Astrocyte (in vitro differentiated cells and primary cell): ENCODE measurements around the gene ANKRD62. TPM values are rescaled to one million over a fixed set of nuclear protein-coding genes. Genes with fewer than 3 reads are reported as not detected.
"Not testable (repeated sequence)": the region's sequence is repeated elsewhere in the genome, so short reads cannot be mapped to it uniquely, and the experiment has no call there.

Experiments used
- DNase-seq: peaks from one replicate; pipeline ENCODE4 v3.0.0-alpha.2; 2010; ENCODE audit warnings: low read depth
- FAIRE-seq: peaks from 2 replicates; lab custom pipeline; 2011; peaks lifted over from hg19 to GRCh38; lab: Jason Lieb, UNC
- H2AFZ ChIP-seq: 2 replicates; pipeline ENCODE4 v1.6.0; 2012; ENCODE audit warnings: low read depth, low read length, inconsistent platforms
- H3K27ac ChIP-seq: 2 replicates; pipeline ENCODE4 v1.5.1; 2011; ENCODE audit warnings: low read depth, low read length, inconsistent platforms
- H3K27me3 ChIP-seq: 2 replicates; pipeline ENCODE4 v1.6.0; 2011; ENCODE audit warnings: low read length, inconsistent platforms; ENCODE audit not compliant: insufficient read depth
- H3K36me3 ChIP-seq: 2 replicates; pipeline ENCODE4 v1.5.1; 2011; ENCODE audit warnings: low read length, inconsistent platforms; ENCODE audit not compliant: insufficient read depth
- H3K4me1 ChIP-seq: 2 replicates; pipeline ENCODE4 v1.5.1; 2011; ENCODE audit warnings: low read length, inconsistent platforms; ENCODE audit not compliant: insufficient read depth
- H3K4me2 ChIP-seq: 2 replicates; pipeline ENCODE4 v1.6.0; 2012; ENCODE audit warnings: low read length, inconsistent platforms
- H3K4me3 ChIP-seq: 2 replicates; pipeline ENCODE4 v1.5.1; 2011; ENCODE audit warnings: low read depth, mild to moderate bottlenecking, low read length, inconsistent platforms; ENCODE audit not compliant: insufficient read depth
- H3K79me2 ChIP-seq: 2 replicates; pipeline ENCODE4 v1.6.0; 2012; ENCODE audit warnings: mild to moderate bottlenecking, low read length, inconsistent platforms; ENCODE audit not compliant: insufficient read depth
- H3K9ac ChIP-seq: 2 replicates; pipeline ENCODE4 v1.6.0; 2012; ENCODE audit warnings: mild to moderate bottlenecking, low read length, inconsistent platforms
- H3K9me3 ChIP-seq: 2 replicates; pipeline ENCODE4 v1.5.1; 2012; ENCODE audit warnings: low read depth, mild to moderate bottlenecking, low read length, inconsistent platforms; ENCODE audit not compliant: insufficient read depth
- H4K20me1 ChIP-seq: 2 replicates; pipeline ENCODE4 v1.6.0; 2012; ENCODE audit warnings: low read length, inconsistent platforms; ENCODE audit not compliant: insufficient read depth
- H3K27ac Mint-ChIP-seq: one replicate; pipeline ENCODE4 v1.8.0; 2021; ENCODE audit warnings: mild to moderate bottlenecking, mixed read lengths; ENCODE audit not compliant: unreplicated experiment
- H3K27me3 Mint-ChIP-seq: one replicate; pipeline ENCODE4 v1.8.0; 2021; ENCODE audit warnings: low read depth, mixed read lengths; ENCODE audit not compliant: unreplicated experiment
- H3K36me3 Mint-ChIP-seq: one replicate; pipeline ENCODE4 v1.8.0; 2021; ENCODE audit warnings: low read depth, mixed read lengths; ENCODE audit not compliant: unreplicated experiment
- H3K4me1 Mint-ChIP-seq: one replicate; pipeline ENCODE4 v1.8.0; 2021; ENCODE audit warnings: low read depth, mixed read lengths; ENCODE audit not compliant: unreplicated experiment
- H3K4me3 Mint-ChIP-seq: one replicate; pipeline ENCODE4 v1.8.0; 2021; ENCODE audit warnings: mild to moderate bottlenecking, moderate library complexity, mixed read lengths; ENCODE audit not compliant: unreplicated experiment
- H3K9me3 Mint-ChIP-seq: one replicate; pipeline ENCODE4 v1.8.0; 2021; ENCODE audit warnings: mild to moderate bottlenecking, mixed read lengths; ENCODE audit not compliant: unreplicated experiment
- EZH2 ChIP-seq: IDR thresholded peaks from 2 replicates; pipeline ENCODE4 v1.6.1; 2012; ENCODE audit warnings: mild to moderate bottlenecking, low read length, inconsistent platforms; ENCODE audit not compliant: insufficient read depth
- total RNA-seq: library from RNA; stranded (reverse); gene quantifications from 2 replicates; pipeline ENCODE4 v1.2.1, GENCODE V29; 2021
- TF ChIP-seq, protein P1 (sequence below): IDR thresholded peaks from 2 replicates; pipeline ENCODE4 v1.5.1; 2011; ENCODE audit warnings: low read depth, mild to moderate bottlenecking, inconsistent platforms, low read length, moderate library complexity; ENCODE audit not compliant: insufficient read depth

The ANKRD62 gene
- total RNA-seq, 1 donor from 2014 or later: not detected

DNA sequence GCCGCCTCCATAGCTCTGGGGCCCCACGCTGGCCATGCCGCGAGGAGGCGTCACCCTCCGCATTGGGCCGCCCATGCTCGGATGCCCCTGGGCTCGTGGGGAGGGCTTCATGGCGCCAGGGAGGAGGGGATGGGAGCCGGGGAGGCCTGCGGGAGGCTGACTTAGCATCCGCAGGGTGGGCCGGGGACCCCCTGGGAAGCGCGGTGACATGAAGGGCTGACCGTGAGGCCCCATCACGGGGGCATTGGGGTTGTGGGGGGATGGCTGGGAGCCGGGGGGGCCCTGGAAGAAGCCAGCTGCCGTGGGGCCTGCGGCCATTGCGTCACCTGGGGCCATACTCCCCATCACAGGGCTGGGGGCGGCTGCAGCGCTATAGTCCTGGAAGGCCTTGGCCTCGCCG, 26.0 kb upstream of the ANKRD62 start:
- Mint-ChIP-seq H3K27ac (no peak overlapping the region), H3K4me3 (no peak overlapping the region), H3K4me1 (peaks cover 4% of the 10 kb centered on the region), H3K27me3 (peaks cover 10% of the 10 kb centered on the region), H3K36me3 (peaks cover 3% of the 10 kb centered on the region), H3K9me3 (no peaks in the 10 kb centered on the region)
- Histone ChIP-seq H4K20me1 (no peaks in the 10 kb centered on the region), H3K36me3 (no peaks in the 10 kb centered on the region), H3K9me3 (no peaks in the 10 kb centered on the region), H3K4me1 (no peaks in the 10 kb centered on the region), H3K79me2 (no peaks in the 10 kb centered on the region), H3K27ac (no peak overlapping the region), H3K4me3 (no peak overlapping the region), H3K9ac (no peak overlapping the region), H3K27me3 (no peaks in the 10 kb centered on the region), H2AFZ (no peak overlapping the region), H3K4me2 (no peak overlapping the region)
- TF ChIP-seq, protein P1, sequence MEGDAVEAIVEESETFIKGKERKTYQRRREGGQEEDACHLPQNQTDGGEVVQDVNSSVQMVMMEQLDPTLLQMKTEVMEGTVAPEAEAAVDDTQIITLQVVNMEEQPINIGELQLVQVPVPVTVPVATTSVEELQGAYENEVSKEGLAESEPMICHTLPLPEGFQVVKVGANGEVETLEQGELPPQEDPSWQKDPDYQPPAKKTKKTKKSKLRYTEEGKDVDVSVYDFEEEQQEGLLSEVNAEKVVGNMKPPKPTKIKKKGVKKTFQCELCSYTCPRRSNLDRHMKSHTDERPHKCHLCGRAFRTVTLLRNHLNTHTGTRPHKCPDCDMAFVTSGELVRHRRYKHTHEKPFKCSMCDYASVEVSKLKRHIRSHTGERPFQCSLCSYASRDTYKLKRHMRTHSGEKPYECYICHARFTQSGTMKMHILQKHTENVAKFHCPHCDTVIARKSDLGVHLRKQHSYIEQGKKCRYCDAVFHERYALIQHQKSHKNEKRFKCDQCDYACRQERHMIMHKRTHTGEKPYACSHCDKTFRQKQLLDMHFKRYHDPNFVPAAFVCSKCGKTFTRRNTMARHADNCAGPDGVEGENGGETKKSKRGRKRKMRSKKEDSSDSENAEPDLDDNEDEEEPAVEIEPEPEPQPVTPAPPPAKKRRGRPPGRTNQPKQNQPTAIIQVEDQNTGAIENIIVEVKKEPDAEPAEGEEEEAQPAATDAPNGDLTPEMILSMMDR: no peak
- DNase-seq: no peak
- FAIRE-seq: no peak

DNA sequence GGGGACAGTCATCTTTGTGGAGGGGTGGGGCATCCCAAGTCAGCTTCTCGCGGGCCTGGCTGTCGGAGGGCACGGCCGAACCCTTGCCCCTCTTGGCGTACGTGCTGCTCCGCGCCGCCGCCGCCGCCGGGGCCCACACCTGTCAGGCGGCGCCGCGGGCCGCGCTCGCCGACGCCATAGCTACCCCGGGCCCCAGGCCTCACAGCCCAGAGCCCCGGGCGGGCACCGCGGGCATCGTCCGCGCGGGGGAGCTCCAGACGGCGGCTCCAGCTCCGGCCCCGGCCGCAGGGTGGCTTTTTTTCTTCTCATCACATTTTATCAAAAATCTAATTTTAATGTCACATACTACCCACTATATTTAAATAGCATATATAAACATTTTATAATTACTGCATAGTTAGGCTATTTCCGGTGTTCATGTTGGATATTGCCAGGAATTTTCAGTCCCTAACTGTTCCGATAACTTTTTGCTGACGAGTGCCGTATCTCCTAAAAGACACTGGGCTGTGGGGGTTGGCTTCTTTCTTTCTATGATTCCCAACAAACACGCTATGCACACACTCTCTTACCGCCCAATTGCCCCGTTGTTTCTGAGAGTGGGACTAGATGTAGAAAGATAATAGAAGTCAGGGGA, 25.2 kb upstream of the ANKRD62 start:
- DNase-seq, H3K9me3 Mint-ChIP-seq, H3K4me1 ChIP-seq, H3K4me3 ChIP-seq, H3K4me3 Mint-ChIP-seq, H3K27me3 Mint-ChIP-seq, H3K27ac Mint-ChIP-seq, H3K4me2 ChIP-seq, H3K36me3 Mint-ChIP-seq, FAIRE-seq, H3K27me3 ChIP-seq, H3K27ac ChIP-seq, H3K9me3 ChIP-seq, H4K20me1 ChIP-seq, H3K9ac ChIP-seq, H3K36me3 ChIP-seq, H3K79me2 ChIP-seq, H2AFZ ChIP-seq, H3K4me1 Mint-ChIP-seq: not testable (repeated sequence)

DNA sequence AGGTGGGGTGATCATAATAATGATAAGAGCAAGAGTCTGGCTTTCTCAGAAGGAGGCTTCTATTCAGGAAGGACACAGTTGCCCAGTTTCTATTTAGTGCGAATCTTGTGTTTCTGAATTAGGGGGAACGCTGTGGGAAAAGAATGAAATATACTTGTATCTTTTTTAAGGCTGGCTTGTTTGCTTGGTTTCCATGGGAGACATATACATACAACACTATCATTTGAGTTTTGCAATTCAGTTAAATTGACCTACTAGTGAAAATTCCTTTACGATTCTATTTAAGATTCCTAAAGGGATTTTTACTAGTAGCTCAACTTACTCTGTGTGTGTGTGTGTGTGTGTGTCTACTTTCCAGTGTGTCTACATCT, 24.7 kb upstream of the ANKRD62 start:
- Histone ChIP-seq H3K9ac (no peak overlapping the region), H2AFZ (no peak overlapping the region), H4K20me1 (no peaks in the 10 kb centered on the region), H3K36me3 (no peaks in the 10 kb centered on the region), H3K9me3 (no peaks in the 10 kb centered on the region), H3K4me3 (no peak overlapping the region), H3K27ac (no peak overlapping the region), H3K4me1 (no peaks in the 10 kb centered on the region), H3K4me2 (no peak overlapping the region), H3K79me2 (no peaks in the 10 kb centered on the region), H3K27me3 (no peaks in the 10 kb centered on the region)
- Mint-ChIP-seq H3K4me3 (no peak overlapping the region), H3K36me3 (peaks cover 3% of the 10 kb centered on the region), H3K9me3 (no peaks in the 10 kb centered on the region), H3K27ac (no peak overlapping the region), H3K4me1 (peaks cover 4% of the 10 kb centered on the region), H3K27me3 (peaks cover 10% of the 10 kb centered on the region)
- TF ChIP-seq, protein P1: no peak
- no peak for TF ChIP-seq EZH2
- DNase-seq (no peak), FAIRE-seq (no peak)

DNA sequence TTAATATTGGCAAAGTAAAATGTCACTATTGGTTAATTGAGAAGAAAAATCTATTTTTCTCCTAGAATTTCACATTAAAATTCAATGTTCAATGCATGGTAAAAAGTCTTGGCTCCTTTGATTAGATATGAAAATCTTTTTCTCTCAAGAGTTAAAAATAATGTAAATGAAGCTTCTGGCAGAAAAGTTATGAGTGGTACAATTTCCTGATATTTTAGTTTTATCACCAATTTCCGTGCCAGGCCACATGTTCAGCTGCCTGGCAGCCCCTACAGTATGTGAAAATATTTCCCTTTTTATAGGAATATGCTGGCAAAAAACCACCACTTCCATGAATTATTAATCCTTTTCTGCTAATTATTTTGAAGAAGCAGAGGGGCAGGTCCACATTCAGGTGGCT, 22.6 kb upstream of the ANKRD62 start:
- H3K9ac ChIP-seq, H3K4me3 ChIP-seq, H3K4me3 Mint-ChIP-seq, H3K27me3 Mint-ChIP-seq, H3K9me3 ChIP-seq, FAIRE-seq, H3K4me1 Mint-ChIP-seq, H3K79me2 ChIP-seq, H3K27ac ChIP-seq, DNase-seq, H3K4me1 ChIP-seq, H3K27me3 ChIP-seq, H4K20me1 ChIP-seq, H3K9me3 Mint-ChIP-seq, H3K4me2 ChIP-seq, H3K36me3 ChIP-seq, H3K36me3 Mint-ChIP-seq, H2AFZ ChIP-seq, H3K27ac Mint-ChIP-seq: not testable (repeated sequence)
